Testis (tissue), 3 donors: ENCODE results near the gene SIRT7. TPM values are rescaled to one million over a fixed set of nuclear protein-coding genes. Genes with fewer than 3 reads are reported as not detected.

Source experiments
- DNase-seq: peaks from one replicate; pipeline ENCODE4 v3.0.0-alpha.2; 2019
- H3K27ac ChIP-seq, 2 donors: fragments of 200-600 bp; sonication (generic); one replicate each; pipeline ENCODE4 v1.5.1; 2019
- H3K27me3 ChIP-seq: fragments of 200-600 bp; sonication (generic); one replicate; pipeline ENCODE4 v1.5.1; 2019
- H3K36me3 ChIP-seq: fragments of 200-600 bp; sonication (generic); one replicate; pipeline ENCODE4 v1.5.1; 2017; ENCODE audit warnings: low read depth; ENCODE audit errors: missing control alignments
- H3K4me1 ChIP-seq: fragments of 200-600 bp; sonication (generic); one replicate; pipeline ENCODE4 v1.5.1; 2019
- H3K4me3 ChIP-seq, 2 donors: fragments of 200-600 bp; sonication (generic); one replicate each; pipeline ENCODE4 v1.5.1; 2017 to 2019
- H3K9me3 ChIP-seq: fragments of 200-600 bp; sonication (generic); one replicate; pipeline ENCODE4 v1.5.1; 2017
- POLR2A ChIP-seq: fragments of 450-650 bp; IDR thresholded peaks from one replicate; pipeline ENCODE4 v1.6.1; 2017; ENCODE audit warnings: antibody characterized with exemption, mild to moderate bottlenecking, moderate library complexity
- WGBS, 2 donors: methylation state at CpG; one replicate each; pipeline ENCODE4 v1.1.5; 2018; 5-methylcytosine and 5-hydroxymethylcytosine counted together
- intact Hi-C: fragments of 100-400 bp; cut with DNase I; formaldehyde crosslinking; loops from one replicate; pipeline ENCODE4 v1.15.1; 2023; ENCODE audit warnings: low total_unique reads
- polyA plus RNA-seq: library from polyadenylated mRNA; stranded (reverse); fragments of 350-450 nt; fragmentation: Illumina TruSeq; extraction: RNeasy Lipid Tissue Mini Kit (QIAGEN cat#74804); gene quantifications from one replicate; pipeline ENCODE4 v1.2.3, GENCODE V29; 2014; ENCODE audit warnings: low read depth, low replicate concordance; ENCODE audit not compliant: insufficient read depth
- total RNA-seq, 2 donors: library from RNA; depleted of rRNA; stranded (reverse); fragments of >200 nt; gene quantifications; one replicate each; pipeline ENCODE4 v1.2.3, GENCODE V29; 2016
- TF ChIP-seq, protein P1 (sequence below), 3 experiments: fragments of 450-650 bp in 2 of 3; fragments of 200-600 bp in 1 of 3; sonication (generic) in 1 of 3; IDR thresholded peaks; one replicate each; pipeline ENCODE4 v1.5.1; 2016 to 2019; ENCODE audit warnings: antibody characterized with exemption in 3 of 3, mild to moderate bottlenecking in 2 of 3, moderate library complexity in 1 of 3

The SIRT7 gene
- total and polyA plus RNA-seq, 3 donors from 2014 or later: 34.1 to 59.3 (median 48.4) TPM

DNA sequence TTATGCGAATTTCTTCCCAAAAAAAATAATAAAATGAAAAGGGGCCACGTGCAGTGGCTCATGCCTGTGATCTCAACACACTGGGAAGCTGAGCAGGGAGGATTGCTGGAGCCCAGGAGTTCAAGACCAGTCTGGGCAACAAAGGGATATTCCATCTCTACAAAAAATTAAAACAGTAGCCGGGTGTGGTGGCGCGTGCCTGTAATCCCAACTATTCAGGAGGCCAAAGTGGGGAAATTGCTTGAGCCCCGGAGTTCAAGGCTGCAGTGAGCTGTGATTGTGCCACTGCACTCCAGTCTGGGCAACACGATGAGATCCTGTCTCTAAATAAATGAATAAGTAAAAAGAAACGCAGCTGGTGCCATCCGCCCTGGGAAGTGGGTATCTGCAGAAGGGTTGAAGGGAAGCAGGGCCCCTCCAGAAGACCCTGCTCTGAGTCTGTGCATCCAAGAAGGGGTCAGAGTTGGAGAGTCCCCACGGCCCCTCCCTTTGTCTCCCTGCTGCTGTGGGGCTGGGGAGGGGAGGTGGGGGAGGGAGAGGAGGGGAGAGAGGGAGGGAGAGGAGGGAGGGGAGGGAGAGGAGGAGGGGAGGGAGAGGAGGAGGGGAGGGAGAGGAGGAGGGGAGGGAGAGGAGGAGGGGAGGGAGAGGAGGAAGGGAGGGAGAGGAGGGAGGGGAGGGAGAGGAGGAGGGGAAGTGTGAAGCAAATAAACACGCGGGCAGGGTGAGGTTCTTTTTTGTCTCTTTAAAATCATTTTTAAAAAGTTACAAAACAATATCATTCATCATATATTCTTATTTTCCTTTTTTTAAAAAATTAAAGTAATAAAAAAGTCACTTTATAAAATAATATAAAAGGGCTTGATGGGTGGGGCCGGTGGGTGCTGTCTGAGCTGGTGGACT, 34.1 kb upstream of the SIRT7 start:
- Histone ChIP-seq H3K36me3 (no peaks in the 10 kb centered on the region), H3K4me3 (no peak overlapping the region), H3K4me1 (no peaks in the 10 kb centered on the region), H3K27me3 (no peaks in the 10 kb centered on the region), H3K27ac (no peak overlapping the region), H3K9me3 (no peaks in the 10 kb centered on the region)
- intact Hi-C loops: no loop called here
- TF ChIP-seq, protein P1, sequence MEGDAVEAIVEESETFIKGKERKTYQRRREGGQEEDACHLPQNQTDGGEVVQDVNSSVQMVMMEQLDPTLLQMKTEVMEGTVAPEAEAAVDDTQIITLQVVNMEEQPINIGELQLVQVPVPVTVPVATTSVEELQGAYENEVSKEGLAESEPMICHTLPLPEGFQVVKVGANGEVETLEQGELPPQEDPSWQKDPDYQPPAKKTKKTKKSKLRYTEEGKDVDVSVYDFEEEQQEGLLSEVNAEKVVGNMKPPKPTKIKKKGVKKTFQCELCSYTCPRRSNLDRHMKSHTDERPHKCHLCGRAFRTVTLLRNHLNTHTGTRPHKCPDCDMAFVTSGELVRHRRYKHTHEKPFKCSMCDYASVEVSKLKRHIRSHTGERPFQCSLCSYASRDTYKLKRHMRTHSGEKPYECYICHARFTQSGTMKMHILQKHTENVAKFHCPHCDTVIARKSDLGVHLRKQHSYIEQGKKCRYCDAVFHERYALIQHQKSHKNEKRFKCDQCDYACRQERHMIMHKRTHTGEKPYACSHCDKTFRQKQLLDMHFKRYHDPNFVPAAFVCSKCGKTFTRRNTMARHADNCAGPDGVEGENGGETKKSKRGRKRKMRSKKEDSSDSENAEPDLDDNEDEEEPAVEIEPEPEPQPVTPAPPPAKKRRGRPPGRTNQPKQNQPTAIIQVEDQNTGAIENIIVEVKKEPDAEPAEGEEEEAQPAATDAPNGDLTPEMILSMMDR (IDR thresholded peaks at IDR 0.05): no peak
- no peak for TF ChIP-seq POLR2A
- no peak for DNase-seq
- WGBS, 2 donors: 54 to 58% methylated on average over 13 of the region's 13 CpGs

DNA sequence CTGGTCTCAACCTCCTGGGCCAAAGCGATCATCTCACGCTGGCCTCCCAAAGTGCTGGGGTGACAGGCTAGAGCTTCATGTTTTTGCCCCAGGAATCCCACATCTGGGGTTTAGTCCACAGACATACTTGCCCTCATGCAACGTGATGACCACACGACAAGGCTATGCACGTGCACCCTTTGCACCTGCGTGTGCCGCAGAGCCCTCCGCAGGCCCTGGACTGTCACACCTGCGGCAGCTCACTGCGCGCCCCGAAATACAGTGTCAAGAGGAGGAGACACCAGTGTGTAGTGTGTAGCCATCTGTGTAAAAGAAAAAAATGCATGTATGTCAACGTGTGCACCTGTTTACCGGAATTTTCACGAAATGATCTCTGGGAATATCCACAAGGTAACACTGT, 32.5 kb upstream of the SIRT7 start:
- WGBS, 2 donors: 83 to 88% methylated on average over 15 of the region's 15 CpGs
- H3K27ac ChIP-seq: no peak overlapping the region
- no peaks in the 10 kb centered on the region for H3K36me3 ChIP-seq
- no peaks in the 10 kb centered on the region for H3K27me3 ChIP-seq
- H3K4me3 ChIP-seq: no peak overlapping the region
- no peak for DNase-seq
- no peaks in the 10 kb centered on the region for H3K4me1 ChIP-seq
- intact Hi-C loops: no loop called here
- no peaks in the 10 kb centered on the region for H3K9me3 ChIP-seq
- TF ChIP-seq, protein P1 (IDR thresholded peaks at IDR 0.05): no peak
- no peak for TF ChIP-seq POLR2A

DNA sequence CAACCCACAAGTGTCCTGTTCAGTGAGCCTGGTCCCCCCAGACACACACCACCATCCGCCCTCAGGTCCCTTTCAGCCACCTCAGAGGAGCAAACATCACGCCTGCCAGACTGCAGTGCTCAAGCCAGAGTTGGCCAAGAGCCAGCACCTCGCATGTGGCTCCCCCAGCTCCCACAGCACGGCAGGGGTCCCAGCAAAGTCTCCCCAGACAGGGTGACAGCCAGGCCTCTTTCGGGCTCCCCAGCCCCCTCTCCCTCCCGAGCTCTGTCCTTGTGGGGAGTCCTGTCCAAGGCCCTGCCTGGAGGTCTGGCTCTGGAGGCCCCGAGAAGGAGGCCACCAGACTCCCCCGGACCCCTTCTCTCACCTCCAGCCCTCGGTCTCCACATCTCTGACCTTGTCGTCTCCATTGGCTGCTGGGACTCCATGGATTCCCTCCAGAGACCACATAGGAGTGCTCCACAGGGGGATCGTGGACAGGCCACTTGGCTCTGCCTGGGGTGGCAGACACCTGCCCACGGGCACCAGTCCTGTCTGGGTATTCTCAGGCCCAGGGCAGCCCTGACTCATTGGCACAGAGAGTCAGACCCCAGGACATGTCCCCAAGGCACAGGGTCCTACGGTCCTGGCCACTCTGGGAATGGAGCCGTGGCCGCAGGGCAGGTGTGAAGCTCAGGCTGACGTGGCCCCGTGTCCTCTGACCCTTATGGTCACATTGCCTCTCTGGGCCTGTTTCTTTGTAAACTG, 30.8 kb upstream of the SIRT7 start:
- no peaks in the 10 kb centered on the region for H3K4me1 ChIP-seq
- no peaks in the 10 kb centered on the region for H3K27me3 ChIP-seq
- intact Hi-C loops: no loop called here
- H3K27ac ChIP-seq: no peak overlapping the region
- no peak for DNase-seq
- WGBS, 2 donors: 84 to 87% methylated on average over 16 to 17 of the region's 17 CpGs
- H3K9me3 ChIP-seq: no peaks in the 10 kb centered on the region
- H3K4me3 ChIP-seq: no peak overlapping the region
- no peaks in the 10 kb centered on the region for H3K36me3 ChIP-seq
- TF ChIP-seq, protein P1 (IDR thresholded peaks at IDR 0.05): no peak
- TF ChIP-seq POLR2A: no peak

DNA sequence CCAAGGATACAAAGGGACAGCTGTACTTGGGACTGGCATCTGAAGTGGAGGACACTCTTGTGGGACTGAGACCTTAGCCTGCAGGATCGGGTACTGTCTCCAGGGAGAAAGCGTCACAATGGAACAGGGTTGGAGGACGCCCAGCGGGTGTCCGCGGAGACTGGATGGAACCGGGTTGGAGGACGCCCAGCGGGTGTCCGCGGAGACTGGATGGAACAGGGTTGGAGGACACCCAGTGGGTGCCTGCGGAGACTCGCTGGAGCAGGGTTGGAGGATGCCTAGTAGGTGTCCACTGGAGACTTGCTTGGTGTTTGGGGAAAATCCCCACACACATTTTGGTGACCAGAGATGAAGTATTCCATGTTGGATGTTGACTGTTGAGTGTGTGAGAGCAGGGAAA, 29.2 kb upstream of the SIRT7 start, which contains the start of gene MYADML2:
Gene MYADML2 (minus strand): TSS at position 45 of the 400 bp plus-strand sequence. CDS start 5,492 bp downstream, outside the sequence.
- intact Hi-C loops: no loop called here
- 74 to 82% methylated on average over 9 to 13 of the region's 13 CpGs for WGBS, 2 donors

More for the DNA sequence above, 29.2 kb upstream of the SIRT7 start, which contains the start of gene MYADML2:
- H3K27ac ChIP-seq: no peak within 1 kb of the TSS
- H3K36me3 ChIP-seq: no peaks in the 10 kb centered on the region
- no peak for DNase-seq
- no peaks in the 10 kb centered on the region for H3K9me3 ChIP-seq
- no peaks in the 10 kb centered on the region for H3K27me3 ChIP-seq
- H3K4me1 ChIP-seq: no peaks in the 10 kb centered on the region
- H3K4me3 ChIP-seq: no peak within 1 kb of the TSS
- TF ChIP-seq POLR2A: no peak
- TF ChIP-seq, protein P1 (IDR thresholded peaks at IDR 0.05): no peak
